OCI-LY3 (cell line): ENCODE results near the gene PTPRT.

Experiments
- H2AFZ ChIP-seq: fragments of 200-600, 300-600 bp; shearing (Covaris generic); 2 replicates; pipeline ENCODE4 v1.6.0; 2014; ENCODE audit warnings: antibody characterized with exemption, low read depth, low read length
- H3K27ac ChIP-seq: fragments of 200-600, 300-600 bp; sonication (generic); 2 replicates; pipeline ENCODE4 v1.5.1; 2014; ENCODE audit warnings: mild to moderate bottlenecking, low read length, moderate library complexity, mixed read lengths
- H3K27me3 ChIP-seq: fragments of 200-600, 300-600 bp; sonication (generic); 2 replicates; pipeline ENCODE4 v1.6.1; 2014; ENCODE audit warnings: low read depth, low read length, mixed read lengths
- H3K36me3 ChIP-seq: fragments of 200-600, 300-600 bp; sonication (generic); replicated peaks from 2 replicates; pipeline ENCODE3; 2014; ENCODE audit warnings: low read depth, low read length, mixed read lengths
- H3K4me1 ChIP-seq: fragments of 300-600, 200-600 bp; sonication (generic); 2 replicates; pipeline ENCODE4 v1.6.1; 2014; ENCODE audit warnings: low read length, mixed read lengths
- H3K4me2 ChIP-seq: fragments of 200-600, 300-600 bp; sonication (generic); 2 replicates; pipeline ENCODE4 v1.6.1; 2014; ENCODE audit warnings: low read length, mixed read lengths
- H3K4me3 ChIP-seq: fragments of 300-600, 200-600 bp; sonication (generic); 2 replicates; pipeline ENCODE4 v1.5.1; 2014; ENCODE audit warnings: antibody characterized with exemption, mild to moderate bottlenecking, low read length, moderate library complexity
- H3K79me2 ChIP-seq: fragments of 300-600, 200-600 bp; shearing (Covaris generic); 2 replicates; pipeline ENCODE4 v1.6.1; 2014; ENCODE audit warnings: mild to moderate bottlenecking, low read length, mixed read lengths
- H3K9ac ChIP-seq: fragments of 300-600, 200-600 bp; shearing (Covaris generic); 2 replicates; pipeline ENCODE4 v1.6.0; 2014; ENCODE audit warnings: mild to moderate bottlenecking, low read length, moderate library complexity
- H3K9me3 ChIP-seq: fragments of 200-600, 300-600 bp; shearing (Covaris generic); 2 replicates; pipeline ENCODE4 v1.6.1; 2014; ENCODE audit warnings: low read length, mixed read lengths; ENCODE audit not compliant: insufficient read depth
- H4K20me1 ChIP-seq: fragments of 200-600, 300-600 bp; sonication (generic); 2 replicates; pipeline ENCODE4 v1.6.1; 2016; ENCODE audit warnings: low read length, mixed read lengths; ENCODE audit not compliant: insufficient read depth
- CTCF ChIP-seq: fragments of 200-600, 300-600 bp; sonication (generic); IDR thresholded peaks from 2 replicates; pipeline ENCODE4 v1.5.1; 2014; ENCODE audit warnings: antibody characterized with exemption, low read length, low read depth
- EZH2phosphoT487 ChIP-seq: fragments of 200-600 bp; shearing (Covaris generic); IDR thresholded peaks from 2 replicates; pipeline ENCODE4 v1.6.1; 2018; ENCODE audit warnings: antibody characterized with exemption, mixed run types, low read depth

Gene PTPRT

DNA sequence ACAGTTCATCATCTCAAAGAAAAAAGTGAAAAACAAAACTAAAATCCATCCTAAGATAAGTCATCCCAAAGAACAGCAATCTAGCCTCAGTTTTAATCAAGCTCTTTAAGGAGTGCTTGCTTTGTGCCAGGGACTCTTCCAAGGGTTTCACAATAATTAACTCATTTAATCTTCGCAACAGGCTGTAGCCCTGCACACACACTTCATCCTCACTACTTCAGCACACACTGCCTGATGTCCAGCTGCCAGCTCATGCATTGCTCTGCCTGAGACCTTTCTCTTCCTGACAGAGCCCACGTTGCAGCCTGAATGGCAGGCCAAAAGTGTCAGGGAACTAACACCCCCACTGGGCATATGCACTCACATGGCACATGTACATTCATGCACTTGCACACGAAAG lies 21.2 kb upstream of the PTPRT start:
- no peak overlapping the region for H3K27ac ChIP-seq
- no peaks in the 10 kb centered on the region for H4K20me1 ChIP-seq
- H3K36me3 ChIP-seq: no peaks in the 10 kb centered on the region
- no peaks in the 10 kb centered on the region; the same call in 1 of the 2 replicates for H3K9me3 ChIP-seq
- peaks cover 5% of the 10 kb centered on the region; the same call in 1 of the 2 replicates for H3K4me1 ChIP-seq
- peaks cover 39% of the 10 kb centered on the region for H3K27me3 ChIP-seq
- no peaks in the 10 kb centered on the region for H3K79me2 ChIP-seq
- no peak overlapping the region for H3K9ac ChIP-seq
- H3K4me3 ChIP-seq: no peak overlapping the region
- no peak overlapping the region for H3K4me2 ChIP-seq
- no peak overlapping the region for H2AFZ ChIP-seq
- TF ChIP-seq CTCF (no peak), EZH2phosphoT487 (no peak)

DNA sequence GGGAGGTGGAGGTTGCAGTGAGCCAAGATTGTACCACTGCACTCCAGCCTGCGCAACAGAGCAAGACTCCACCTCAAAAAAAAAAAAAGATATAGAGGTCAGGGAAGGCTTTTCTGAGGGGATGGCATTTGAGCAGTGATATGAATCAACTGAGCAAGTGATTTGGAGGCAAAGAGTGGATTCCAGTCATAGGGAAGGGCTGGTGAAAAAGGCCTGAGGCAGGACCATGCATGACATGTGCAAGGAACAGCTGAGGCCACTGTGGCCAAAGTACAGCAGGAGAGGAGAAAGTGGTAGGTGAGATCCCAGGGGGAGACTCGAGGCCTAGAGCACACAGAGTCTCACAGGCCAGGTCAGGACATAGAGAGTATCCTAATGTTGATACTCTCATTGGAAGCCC lies 20.1 kb upstream of the PTPRT start:
- TF ChIP-seq CTCF (no peak), EZH2phosphoT487 (no peak)
- H3K27ac ChIP-seq: no peak overlapping the region

GRCh38 chr20:43205699-43206098 lies 16.0 kb upstream of the PTPRT start:
- TF ChIP-seq CTCF (peak; percentile 29; the same call in 1 of the 2 replicates), EZH2phosphoT487 (no peak)
- Histone ChIP-seq H3K79me2 (no peaks in the 10 kb centered on the region), H3K27me3 (peaks cover 10% of the 10 kb centered on the region; the same call in 1 of the 2 replicates), H3K9ac (no peak overlapping the region), H2AFZ (no peak overlapping the region), H3K4me3 (no peak overlapping the region), H3K9me3 (peaks cover 4% of the 10 kb centered on the region), H3K4me1 (peaks cover 8% of the 10 kb centered on the region; the same call in 1 of the 2 replicates), H3K27ac (no peak overlapping the region), H3K4me2 (no peak overlapping the region), H4K20me1 (no peaks in the 10 kb centered on the region), H3K36me3 (no peaks in the 10 kb centered on the region)

More for the DNA sequence above, 20.1 kb upstream of the PTPRT start:
- Histone ChIP-seq H3K79me2 (no peaks in the 10 kb centered on the region), H3K9ac (no peak overlapping the region), H4K20me1 (no peaks in the 10 kb centered on the region), H3K4me1 (peaks cover 8% of the 10 kb centered on the region; the same call in 1 of the 2 replicates), H3K9me3 (peaks cover 4% of the 10 kb centered on the region), H3K4me3 (no peak overlapping the region), H2AFZ (no peak overlapping the region), H3K4me2 (no peak overlapping the region), H3K36me3 (no peaks in the 10 kb centered on the region), H3K27me3 (peaks cover 29% of the 10 kb centered on the region; the same call in 1 of the 2 replicates)

GRCh38 chr20:43202100-43202499 lies 12.4 kb upstream of the PTPRT start:
- Histone ChIP-seq H3K4me2 (no peak overlapping the region), H3K36me3 (no peaks in the 10 kb centered on the region), H2AFZ (no peak overlapping the region), H3K9ac (no peak overlapping the region), H3K4me1 (peaks cover 8% of the 10 kb centered on the region; the same call in 1 of the 2 replicates), H3K27me3 (peaks cover 6% of the 10 kb centered on the region; the same call in 1 of the 2 replicates), H4K20me1 (no peaks in the 10 kb centered on the region), H3K27ac (no peak overlapping the region), H3K79me2 (no peaks in the 10 kb centered on the region), H3K4me3 (no peak overlapping the region), H3K9me3 (peaks cover 4% of the 10 kb centered on the region)
- no peak for TF ChIP-seq EZH2phosphoT487
- no peak for TF ChIP-seq CTCF
